K562 (cell line): ENCODE measurements around the gene ABCA7. TPM values are rescaled to one million over a fixed set of nuclear protein-coding genes. Genes with fewer than 3 reads are reported as not detected.

Source experiments
- CBFA2T2 ChIP-seq: fragments of 450-650 bp; conservative IDR thresholded peaks from 2 replicates; pipeline ENCODE4 v1.6.1; 2017; ENCODE audit warnings: mild to moderate bottlenecking
- CBX1 ChIP-seq: sonication (generic); IDR thresholded peaks from 2 replicates; pipeline ENCODE4 v1.6.1; 2016; ENCODE audit warnings: antibody characterized with exemption, low read depth, mild to moderate bottlenecking
- DNMT1 ChIP-seq: fragments of 450-650 bp; IDR thresholded peaks from 2 replicates; pipeline ENCODE4 v1.6.1; 2016; ENCODE audit warnings: antibody characterized with exemption, mild to moderate bottlenecking
- ERF ChIP-seq: fragments of 450-650 bp; formaldehyde crosslinking; IDR thresholded peaks from 2 replicates; pipeline ENCODE4 v1.4.0; 2020; ENCODE audit warnings: mild to moderate bottlenecking, mixed read lengths
- FOXM1 ChIP-seq, 2 experiments: fragments of 450-650 bp in 1 of 2; sonication (generic) in 1 of 2; formaldehyde crosslinking in 1 of 2; IDR thresholded peaks; 2 replicates each; pipeline versions ENCODE4 v1.6.1 to v1.9.0; 2017 to 2022; ENCODE audit warnings: low read depth in 2 of 2, mild to moderate bottlenecking in 2 of 2, missing genetic modification reagents in 1 of 2, moderate library complexity in 1 of 2
- GATAD2A ChIP-seq: fragments of 450-650 bp; IDR thresholded peaks from 2 replicates; pipeline ENCODE4 v1.6.1; 2017
- HDAC3 ChIP-seq: fragments of 450-650 bp; IDR thresholded peaks from 2 replicates; pipeline ENCODE4 v1.6.1; 2018; ENCODE audit warnings: borderline replicate concordance, mild to moderate bottlenecking, moderate library complexity; ENCODE audit not compliant: partially characterized antibody
- HNRNPL ChIP-seq: fragments of 200-400 bp; formaldehyde crosslinking; IDR thresholded peaks from 2 replicates; pipeline ENCODE4 v1.6.1; 2017; ENCODE audit warnings: low read depth, mild to moderate bottlenecking, low read length
- IRF1 ChIP-seq: sonication (generic); formaldehyde crosslinking; IDR thresholded peaks from 2 replicates; pipeline ENCODE4 v1.8.0; 2022; ENCODE audit warnings: missing genetic modification reagents, mild to moderate bottlenecking, borderline replicate concordance
- IRF9 ChIP-seq: fragments of 450-650 bp; IDR thresholded peaks from 2 replicates; pipeline ENCODE4 v1.6.1; 2016; ENCODE audit warnings: missing biosample characterization, missing genetic modification characterization
- JUND ChIP-seq, 2 experiments: IDR thresholded peaks; 2 replicates in 1 of 2; 3 replicates in 1 of 2; pipeline ENCODE4 v1.6.1; 2011; ENCODE audit warnings: borderline replicate concordance in 2 of 2, low read depth in 2 of 2, low read length in 2 of 2, improper control_type of control experiment in 1 of 2, missing biosample characterization in 1 of 2, missing genetic modification characterization in 1 of 2, missing genetic modification reagents in 1 of 2
- NONO ChIP-seq, 2 experiments: fragments of 200-400 bp in 1 of 2; fragments of 450-650 bp in 1 of 2; formaldehyde crosslinking in 1 of 2; IDR thresholded peaks; 2 replicates each; pipeline ENCODE4 v1.6.1; 2017; ENCODE audit warnings: low read depth in 2 of 2, mild to moderate bottlenecking in 2 of 2, moderate library complexity in 2 of 2, low read length in 1 of 2
- POU5F1 ChIP-seq: fragments of 150-350 bp; IDR thresholded peaks from 2 replicates; pipeline ENCODE4 v1.6.1; 2014; ENCODE audit warnings: borderline replicate concordance, low read length, low read depth, mild to moderate bottlenecking; ENCODE audit not compliant: partially characterized antibody
- PTRF ChIP-seq: fragments of 450-650 bp; IDR thresholded peaks from 2 replicates; pipeline ENCODE4 v1.6.1; 2016; ENCODE audit warnings: mild to moderate bottlenecking, missing genetic modification characterization, missing compliant biosample characterization
- PURB ChIP-seq: sonication (generic); formaldehyde crosslinking; IDR thresholded peaks from 2 replicates; pipeline ENCODE4 v1.9.0; 2021; ENCODE audit warnings: low read depth, mild to moderate bottlenecking, missing genetic modification reagents
- SIN3A ChIP-seq, 2 experiments: fragments of 150-350 bp in 1 of 2; IDR thresholded peaks; 2 replicates each; pipeline ENCODE4 v1.6.1; 2011 to 2016; ENCODE audit warnings: borderline replicate concordance in 2 of 2, low read depth in 2 of 2, low read length in 2 of 2, mild to moderate bottlenecking in 2 of 2, moderate library complexity in 2 of 2; ENCODE audit not compliant: control insufficient read depth in 1 of 2
- TRIM28 ChIP-seq: fragments of 450-650 bp; IDR thresholded peaks from 2 replicates; pipeline ENCODE4 v1.6.1; 2017
- ZNF77 ChIP-seq: fragments of 250-450 bp; sonication (Bioruptor Pico); IDR thresholded peaks from 2 replicates; pipeline ENCODE4 v1.5.0; 2020
- polyA plus RNA-seq, 8 experiments: library from polyadenylated mRNA; depleted of rRNA in 4 of 8; stranded (reverse) in 5 of 8; unstranded in 3 of 8; fragments of >200 nt; fragmentation: Nextera tagmentation in 2 of 8; fragmentation: Illumina TruSeq in 1 of 8; extraction: Ambion mirVana in 2 of 8; extraction: Trizol in 1 of 8; gene quantifications; 2 replicates each; pipeline versions ENCODE4 v1.2.1 to v1.2.3, GENCODE V29; 2011 to 2014; ENCODE audit warnings: inconsistent platforms in 1 of 8, missing spikeins in 1 of 8
- total RNA-seq, 7 experiments: library from RNA; depleted of rRNA in 6 of 7; stranded (reverse); fragments of >200 nt in 6 of 7; fragmentation: Illumina TruSeq in 2 of 7; extraction: Trizol in 2 of 7; gene quantifications; 2 replicates each; pipeline versions ENCODE4 v1.2.1 to v1.2.3, GENCODE V29; 2011 to 2021; ENCODE audit warnings: low replicate concordance in 1 of 7
- TF ChIP-seq, protein P1 (sequence below): sonication (generic); formaldehyde crosslinking; IDR thresholded peaks from 2 replicates; pipeline ENCODE4 v1.8.0; 2023; ENCODE audit warnings: missing genetic modification reagents, mild to moderate bottlenecking, borderline replicate concordance

The ABCA7 gene
- total and polyA plus RNA-seq, 9 of the 15 experiments (the other 6 are each of a cell fraction or from before 2014, with no cell fraction given) = 2.3 to 96.1 (median 31.2) TPM

DNA sequence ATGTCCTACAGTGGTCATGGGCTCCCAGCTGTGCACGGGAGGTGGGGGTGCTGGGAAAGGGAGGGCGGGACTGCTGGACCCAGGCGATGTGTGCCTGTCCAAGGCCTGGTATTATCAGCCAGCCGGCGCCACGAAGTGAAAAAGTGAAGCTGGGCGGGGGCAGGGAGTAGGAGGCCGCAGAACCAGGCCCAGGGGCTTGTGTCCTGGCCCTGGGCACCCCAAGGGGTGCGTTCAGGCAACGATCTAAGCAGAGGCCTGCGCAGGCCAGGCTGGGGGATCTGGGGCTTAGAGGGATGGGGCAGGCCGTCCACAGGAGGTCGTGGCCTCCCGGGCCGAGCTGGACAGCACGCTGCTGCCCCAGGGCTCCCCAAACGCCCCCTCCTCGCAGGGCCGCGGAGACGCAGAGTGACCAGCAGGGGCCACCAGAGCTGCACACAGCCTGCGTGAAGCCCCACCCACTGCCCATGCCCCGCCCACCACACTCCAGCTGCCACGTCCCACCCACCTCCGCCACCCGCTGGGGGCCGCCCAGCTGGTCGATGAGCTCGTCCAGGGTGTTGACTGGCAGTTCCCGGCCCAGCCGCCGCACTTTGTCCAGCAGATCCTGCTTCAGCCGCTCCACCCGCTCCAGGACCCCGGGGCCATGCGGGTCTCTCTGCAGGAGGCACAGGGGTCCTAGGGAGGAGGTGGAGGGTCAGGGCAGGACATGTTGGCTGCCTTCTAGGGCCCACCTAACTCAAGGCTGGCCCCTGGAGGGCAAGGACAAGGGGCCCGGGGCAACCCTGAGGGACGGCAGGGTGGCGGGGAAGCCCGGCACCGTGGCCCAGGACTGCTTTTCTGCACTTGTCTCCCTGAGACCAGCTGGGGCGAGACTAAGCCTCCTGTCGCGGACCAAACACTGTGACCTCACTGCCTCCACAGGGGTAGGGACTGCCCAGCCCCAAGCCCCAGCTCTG lies 73.4 kb downstream of the ABCA7 start (continued):
- no peak for TF ChIP-seq NONO (IDR thresholded peaks at IDR 0.05; ENCODE audit: low read depth in 2 of 2, low read length in 1 of 2)
- peak; percentile 96 to 98 for TF ChIP-seq SIN3A (IDR thresholded peaks at IDR 0.05; ENCODE audit: borderline replicate concordance in 2 of 2, control insufficient read depth in 1 of 2, low read depth in 2 of 2, low read length in 2 of 2)
- no peak for TF ChIP-seq IRF9
- TF ChIP-seq ZNF77 (CRISPR knock-in tag) = no peak
- TF ChIP-seq FOXM1 (IDR thresholded peaks at IDR 0.05; ENCODE audit: low read depth) = no peak
- no peak for TF ChIP-seq FOXM1 (CRISPR knock-in tag; IDR thresholded peaks at IDR 0.05; ENCODE audit: low read depth)
- no peak for TF ChIP-seq DNMT1
- TF ChIP-seq, protein P1, sequence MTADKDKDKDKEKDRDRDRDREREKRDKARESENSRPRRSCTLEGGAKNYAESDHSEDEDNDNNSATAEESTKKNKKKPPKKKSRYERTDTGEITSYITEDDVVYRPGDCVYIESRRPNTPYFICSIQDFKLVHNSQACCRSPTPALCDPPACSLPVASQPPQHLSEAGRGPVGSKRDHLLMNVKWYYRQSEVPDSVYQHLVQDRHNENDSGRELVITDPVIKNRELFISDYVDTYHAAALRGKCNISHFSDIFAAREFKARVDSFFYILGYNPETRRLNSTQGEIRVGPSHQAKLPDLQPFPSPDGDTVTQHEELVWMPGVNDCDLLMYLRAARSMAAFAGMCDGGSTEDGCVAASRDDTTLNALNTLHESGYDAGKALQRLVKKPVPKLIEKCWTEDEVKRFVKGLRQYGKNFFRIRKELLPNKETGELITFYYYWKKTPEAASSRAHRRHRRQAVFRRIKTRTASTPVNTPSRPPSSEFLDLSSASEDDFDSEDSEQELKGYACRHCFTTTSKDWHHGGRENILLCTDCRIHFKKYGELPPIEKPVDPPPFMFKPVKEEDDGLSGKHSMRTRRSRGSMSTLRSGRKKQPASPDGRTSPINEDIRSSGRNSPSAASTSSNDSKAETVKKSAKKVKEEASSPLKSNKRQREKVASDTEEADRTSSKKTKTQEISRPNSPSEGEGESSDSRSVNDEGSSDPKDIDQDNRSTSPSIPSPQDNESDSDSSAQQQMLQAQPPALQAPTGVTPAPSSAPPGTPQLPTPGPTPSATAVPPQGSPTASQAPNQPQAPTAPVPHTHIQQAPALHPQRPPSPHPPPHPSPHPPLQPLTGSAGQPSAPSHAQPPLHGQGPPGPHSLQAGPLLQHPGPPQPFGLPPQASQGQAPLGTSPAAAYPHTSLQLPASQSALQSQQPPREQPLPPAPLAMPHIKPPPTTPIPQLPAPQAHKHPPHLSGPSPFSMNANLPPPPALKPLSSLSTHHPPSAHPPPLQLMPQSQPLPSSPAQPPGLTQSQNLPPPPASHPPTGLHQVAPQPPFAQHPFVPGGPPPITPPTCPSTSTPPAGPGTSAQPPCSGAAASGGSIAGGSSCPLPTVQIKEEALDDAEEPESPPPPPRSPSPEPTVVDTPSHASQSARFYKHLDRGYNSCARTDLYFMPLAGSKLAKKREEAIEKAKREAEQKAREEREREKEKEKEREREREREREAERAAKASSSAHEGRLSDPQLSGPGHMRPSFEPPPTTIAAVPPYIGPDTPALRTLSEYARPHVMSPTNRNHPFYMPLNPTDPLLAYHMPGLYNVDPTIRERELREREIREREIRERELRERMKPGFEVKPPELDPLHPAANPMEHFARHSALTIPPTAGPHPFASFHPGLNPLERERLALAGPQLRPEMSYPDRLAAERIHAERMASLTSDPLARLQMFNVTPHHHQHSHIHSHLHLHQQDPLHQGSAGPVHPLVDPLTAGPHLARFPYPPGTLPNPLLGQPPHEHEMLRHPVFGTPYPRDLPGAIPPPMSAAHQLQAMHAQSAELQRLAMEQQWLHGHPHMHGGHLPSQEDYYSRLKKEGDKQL (CRISPR knock-in tag) = no peak
- TF ChIP-seq PTRF (tag) = no peak
- TF ChIP-seq HDAC3 = no peak
- no peak for TF ChIP-seq TRIM28
- TF ChIP-seq IRF1 (CRISPR knock-in tag) = no peak
- 0 out of 2 replicates have a peak, but pooled peaks have one; percentile 52 for TF ChIP-seq HNRNPL
- no peak for TF ChIP-seq PURB (CRISPR knock-in tag)
- TF ChIP-seq ERF (CRISPR knock-in tag) = no peak
- TF ChIP-seq CBFA2T2 = 0 out of 2 replicates have a peak, but pooled peaks have one; percentile 9
- no peak for TF ChIP-seq GATAD2A
- 0 out of 2 replicates have a peak, but pooled peaks have one; percentile 18 for TF ChIP-seq CBX1
- no peak for TF ChIP-seq POU5F1
- peak; percentile 24; the same call in 1 of the 2 replicates for TF ChIP-seq JUND (IDR thresholded peaks at IDR 0.05; ENCODE audit: borderline replicate concordance, low read depth, low read length)
- peak; percentile 41; the same call in 1 of the 3 replicates for TF ChIP-seq JUND (tag; IDR thresholded peaks at IDR 0.05; ENCODE audit: borderline replicate concordance, low read depth, low read length)
